Stimulated activated naive CD4-positive, alpha-beta T cell (primary cell): Measurements from ENCODE around the gene OSBPL5.
A peak's percentile ranks its signal among the peaks of the same experiment; 100 is the strongest.
"Not testable (repeated sequence)": the region's sequence is repeated elsewhere in the genome, so short reads cannot be mapped to it uniquely, and the experiment has no call there.

Experiments
- DNase-seq, 6 experiments: peaks; one replicate each; lab custom pipeline; 2025; lab: John Stamatoyannopoulos, UW

OSBPL5 gene

DNA sequence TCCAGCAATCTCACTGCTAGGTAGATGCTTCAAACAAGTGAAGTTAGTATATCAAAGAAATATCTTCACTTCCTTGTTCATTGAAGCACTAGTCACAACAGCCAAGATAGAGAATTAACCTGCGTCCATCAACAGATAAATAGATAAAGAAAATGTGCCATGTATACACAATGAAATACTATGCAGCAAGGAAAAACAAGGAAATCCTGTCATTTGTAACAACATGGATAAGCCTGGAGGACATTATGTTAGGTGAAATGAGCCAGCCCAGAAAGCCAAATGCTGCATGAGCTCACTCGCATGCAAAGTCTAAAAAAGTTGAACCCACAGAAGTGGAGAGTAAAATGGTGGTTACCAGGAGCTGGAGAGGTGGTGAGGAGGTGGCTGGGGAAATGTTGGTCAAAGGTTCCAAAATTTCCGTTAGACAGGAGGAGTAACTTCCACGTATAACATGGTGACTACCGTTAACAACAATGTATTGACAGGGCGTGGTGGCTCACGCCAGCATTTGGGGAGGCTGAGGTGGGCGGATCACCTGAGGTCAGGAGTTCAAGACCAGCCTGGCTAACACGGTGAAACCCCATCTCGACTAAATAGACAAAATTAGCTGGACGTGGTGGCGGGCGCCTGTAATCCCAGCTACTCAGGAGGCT, 84.3 kb downstream of the OSBPL5 start:
- DNase-seq = no peak

DNA sequence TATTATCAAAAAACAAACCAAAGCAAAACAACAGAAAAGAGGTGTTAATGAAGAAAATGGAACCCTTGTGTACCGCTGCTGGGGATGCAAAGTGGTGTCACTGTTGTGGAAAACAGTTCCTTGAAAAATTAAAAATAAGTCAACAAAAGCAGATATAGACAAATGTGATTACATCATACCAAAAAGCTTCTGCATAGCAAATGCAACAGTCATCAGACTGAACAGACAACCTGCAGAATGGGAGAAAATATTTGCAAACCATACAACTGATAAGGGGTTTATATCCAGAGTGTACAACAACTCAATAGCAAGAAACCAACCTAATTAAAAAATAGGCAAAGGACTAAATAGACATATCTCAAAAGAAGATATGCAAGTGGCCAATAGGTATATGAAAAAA, 85.0 kb downstream of the OSBPL5 start:
- DNase-seq = no peak

DNA sequence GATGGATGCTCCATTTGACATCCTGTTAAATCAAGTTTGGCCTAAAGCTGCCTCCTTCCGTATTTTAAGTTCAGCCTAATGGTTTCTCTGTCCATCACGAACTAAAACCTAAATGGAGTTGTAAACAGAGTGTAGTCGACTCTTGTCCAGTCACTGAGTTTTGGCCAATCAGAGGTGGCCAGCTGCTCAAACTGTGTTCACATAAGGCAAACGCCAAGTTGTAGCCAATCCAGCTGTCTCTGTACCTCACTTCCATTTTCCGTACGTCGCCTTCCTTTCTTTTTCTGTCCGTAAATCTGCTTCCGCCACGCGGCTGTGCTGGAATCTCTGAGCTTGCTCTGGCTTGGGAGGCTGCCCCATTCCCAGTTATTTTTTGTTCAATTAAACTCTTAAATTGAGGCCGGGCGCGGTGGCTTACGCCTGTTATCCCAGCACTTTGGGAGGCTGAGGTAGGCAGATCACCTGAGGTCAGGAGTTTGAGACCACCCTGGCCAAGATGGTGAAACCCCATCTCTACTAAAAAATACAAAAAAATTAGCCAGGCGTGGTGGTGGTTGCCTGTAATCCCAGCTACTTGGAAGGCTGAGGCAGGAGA, 87.2 kb downstream of the OSBPL5 start:
- DNase-seq = no peak

DNA sequence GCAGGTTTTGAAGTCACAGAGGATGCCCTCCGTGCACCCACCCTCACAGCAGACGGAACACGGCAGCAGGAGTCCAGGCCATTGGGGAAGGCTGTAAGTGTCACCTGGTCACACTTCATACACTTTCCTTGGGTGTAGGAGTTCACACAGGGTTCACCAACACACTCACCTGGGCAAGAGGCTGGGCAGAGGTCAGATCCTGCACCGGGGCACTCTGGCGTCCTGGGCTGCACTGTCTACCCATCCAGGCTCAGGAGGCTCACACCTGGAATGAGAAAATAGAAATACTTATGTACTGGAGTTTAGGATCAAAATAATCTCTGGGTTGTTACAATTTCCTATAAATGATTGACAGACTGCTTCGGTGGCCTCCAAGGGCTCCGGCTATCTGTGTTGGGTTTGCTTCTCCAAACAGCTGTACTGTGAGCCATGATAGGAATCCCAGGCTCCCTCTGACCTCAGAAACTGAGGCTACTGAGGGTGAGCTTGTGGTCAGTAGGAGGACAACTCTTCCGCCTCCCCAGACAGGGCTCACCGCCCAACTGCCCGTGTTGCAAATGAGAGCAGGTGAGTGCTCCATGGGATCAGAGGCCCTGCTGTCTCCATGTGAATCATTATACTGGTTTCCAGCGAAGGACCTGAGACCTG, 87.8 kb downstream of the OSBPL5 start:
- DNase-seq = no peak

DNA sequence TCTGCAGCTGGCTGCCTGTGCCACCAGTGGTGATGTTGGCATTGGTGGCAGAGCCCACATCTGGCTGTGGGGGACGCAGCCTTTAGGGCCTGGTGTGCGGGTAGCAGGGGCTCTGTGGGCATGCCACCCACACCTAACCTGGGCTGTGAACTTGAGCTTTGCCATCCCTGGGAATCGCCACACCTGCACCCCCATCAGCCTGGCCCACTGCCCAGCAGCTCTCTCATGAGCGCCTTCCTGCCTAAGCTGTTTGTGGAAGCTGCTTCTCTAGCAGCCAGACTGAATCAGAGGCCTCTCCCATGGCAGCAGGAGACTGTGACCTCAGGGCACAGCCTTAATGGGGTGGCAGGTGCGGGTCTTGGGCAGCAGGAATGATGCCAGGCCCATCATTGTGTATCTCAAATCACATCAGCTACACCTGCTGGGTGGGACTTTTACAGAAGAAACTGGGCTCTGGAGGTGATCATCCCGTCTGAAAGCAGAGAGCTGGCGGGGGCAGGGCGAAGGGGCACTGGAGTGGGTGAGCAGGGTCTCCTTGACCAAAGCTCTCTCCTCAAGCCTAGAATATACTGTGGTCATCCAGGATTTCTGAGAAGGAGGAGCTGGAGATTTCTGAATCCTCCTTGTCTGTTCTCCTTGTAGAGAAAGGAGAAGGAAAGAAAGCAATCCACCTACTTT, 90.1 kb downstream of the OSBPL5 start:
- no peak for DNase-seq

DNA sequence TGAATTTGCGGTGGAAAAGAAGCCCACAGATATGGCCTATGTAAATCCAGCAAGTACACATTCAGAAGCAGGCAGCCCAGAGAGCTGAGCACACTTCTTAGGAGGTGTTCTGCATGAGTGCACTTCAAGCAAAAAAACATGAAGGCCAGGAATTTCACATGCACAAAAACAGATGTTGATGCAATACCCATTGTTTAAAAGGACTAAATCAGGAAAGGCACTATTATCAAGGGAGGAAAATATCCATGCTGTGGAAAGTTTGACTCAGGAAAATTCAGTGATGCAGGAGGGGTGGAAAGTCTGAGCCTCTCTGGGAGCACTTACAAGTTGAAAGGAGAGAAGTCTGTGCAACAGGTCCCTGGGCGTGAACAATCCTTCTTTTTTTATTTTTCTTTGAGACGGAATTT, 92.1 kb downstream of the OSBPL5 start:
- DNase-seq = no peak

DNA sequence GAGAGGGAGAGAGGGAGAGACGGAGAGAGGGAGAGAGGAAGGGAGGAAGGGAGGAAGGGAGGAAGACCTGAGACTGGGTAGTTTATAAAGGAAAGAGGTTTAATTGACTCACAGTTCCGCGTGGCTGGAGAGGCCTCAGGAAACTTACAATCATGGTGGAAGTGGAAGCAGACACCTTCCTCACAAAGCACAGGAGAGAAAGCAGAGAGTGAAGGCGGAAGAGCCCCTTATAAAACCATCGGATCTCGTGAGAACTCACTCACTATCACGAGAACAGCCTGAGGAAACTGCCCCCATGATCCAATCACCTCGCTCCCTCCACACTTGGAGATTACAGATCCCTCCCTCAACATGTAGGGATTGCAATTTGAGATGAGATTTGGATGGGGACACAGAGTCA, 95.7 kb downstream of the OSBPL5 start:
- no peak for DNase-seq

DNA sequence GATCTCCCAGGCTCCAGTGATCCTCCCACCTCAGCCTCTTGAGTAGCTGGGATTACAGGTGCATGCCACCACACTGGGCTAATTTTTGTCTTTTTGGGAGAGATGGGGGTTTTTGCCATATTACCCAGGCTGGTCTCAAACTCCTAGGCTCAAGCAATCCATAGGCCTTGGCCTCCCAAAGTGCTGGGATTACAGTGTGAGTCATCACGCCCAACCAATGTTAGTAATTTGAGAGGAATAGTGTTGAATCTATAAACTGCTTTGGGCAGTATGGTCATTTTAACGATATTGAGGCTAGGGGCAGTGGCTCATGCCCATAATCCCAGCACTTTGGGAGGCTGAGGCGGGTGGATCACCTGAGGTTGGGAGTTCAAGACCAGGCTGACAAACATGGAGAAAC, 98.8 kb downstream of the OSBPL5 start:
- DNase-seq = not testable (repeated sequence)

DNA sequence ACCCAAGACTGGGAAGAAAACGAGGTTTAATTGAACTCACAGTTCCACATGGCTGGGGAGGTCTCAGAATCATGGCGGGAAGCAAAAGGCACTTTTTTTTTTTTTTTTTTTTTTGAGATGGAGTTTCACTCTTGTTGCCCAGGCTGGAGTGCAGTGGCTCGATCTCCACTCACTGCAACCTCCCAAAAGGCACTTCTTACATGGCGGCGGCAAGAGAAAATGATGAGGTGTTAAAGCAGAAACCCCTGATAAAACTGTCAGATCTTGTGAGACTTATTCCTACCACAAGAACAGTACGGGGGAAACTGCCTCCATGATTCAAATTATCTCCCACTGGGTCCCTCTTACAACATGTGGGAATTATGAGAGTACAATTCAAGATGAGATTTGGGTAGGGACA, 100.4 kb downstream of the OSBPL5 start:
- DNase-seq = not testable (repeated sequence)

DNA sequence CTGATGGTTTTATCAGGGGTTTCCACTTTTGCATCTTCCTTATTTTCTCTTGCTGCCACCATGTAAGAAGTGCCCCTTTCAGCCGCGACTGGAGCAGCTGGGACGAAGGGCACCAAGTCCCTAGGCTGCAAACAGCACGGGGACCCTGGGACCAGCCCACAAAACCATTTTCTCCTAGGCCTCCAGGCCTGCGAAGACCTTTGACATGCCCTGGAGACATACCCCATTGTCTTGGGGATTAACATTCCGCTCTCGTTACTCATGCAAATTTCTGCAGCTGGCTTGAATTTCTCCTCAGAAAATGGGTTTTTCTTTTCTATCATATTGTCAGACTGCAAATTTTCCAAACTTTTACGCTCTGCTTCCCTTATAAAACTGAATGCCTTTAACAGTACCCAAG, 101.2 kb downstream of the OSBPL5 start:
- not testable (repeated sequence) for DNase-seq

DNA sequence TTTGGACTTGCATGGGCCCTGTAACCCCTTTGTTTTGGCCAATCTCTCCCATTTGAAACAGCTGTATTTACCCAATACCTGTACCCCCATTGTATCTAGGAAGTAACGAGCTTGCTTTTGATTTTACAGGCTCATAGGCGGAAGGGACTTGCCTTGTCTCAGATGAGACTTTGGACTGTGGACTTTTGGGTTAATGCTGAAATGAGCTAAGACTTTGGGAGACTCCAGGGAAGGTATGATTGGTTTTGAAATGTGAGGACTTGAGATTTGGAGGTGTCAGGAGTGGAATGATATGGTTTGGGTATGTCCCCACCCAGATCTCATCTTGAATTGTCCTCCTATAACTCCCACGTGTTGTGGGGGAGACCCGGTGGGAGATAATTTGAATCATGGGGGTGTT, 101.7 kb downstream of the OSBPL5 start:
- not testable (repeated sequence) for DNase-seq

DNA sequence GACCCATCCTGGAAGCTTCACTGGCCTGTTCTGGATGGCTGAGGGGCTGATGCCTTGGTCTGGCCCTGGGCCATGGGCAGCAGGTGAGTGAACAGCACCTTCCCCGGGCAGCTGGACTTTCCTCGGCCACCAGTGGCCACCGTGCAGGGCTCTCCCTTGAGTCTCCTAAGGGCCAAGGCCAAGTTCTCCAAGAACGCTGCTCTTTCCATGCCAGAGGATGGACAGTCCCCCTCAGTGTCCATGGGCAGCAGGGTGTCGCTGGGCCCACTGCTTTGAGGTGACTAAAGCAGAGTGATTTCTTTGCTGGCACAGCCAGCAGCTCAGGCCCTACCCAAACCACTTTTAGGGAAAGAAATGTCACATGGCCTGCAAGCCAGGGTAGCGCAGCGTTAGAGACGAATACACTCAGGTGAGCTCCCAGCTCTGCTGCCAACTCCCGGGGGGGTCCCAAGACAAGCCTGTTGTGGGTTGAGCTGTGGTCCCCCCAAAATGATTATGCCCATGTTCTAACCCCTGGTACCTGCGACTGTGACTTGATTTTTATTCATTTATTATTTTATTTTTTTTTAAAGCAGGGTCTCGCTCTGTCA, 104.6 kb downstream of the OSBPL5 start:
- DNase-seq = no peak

DNA sequence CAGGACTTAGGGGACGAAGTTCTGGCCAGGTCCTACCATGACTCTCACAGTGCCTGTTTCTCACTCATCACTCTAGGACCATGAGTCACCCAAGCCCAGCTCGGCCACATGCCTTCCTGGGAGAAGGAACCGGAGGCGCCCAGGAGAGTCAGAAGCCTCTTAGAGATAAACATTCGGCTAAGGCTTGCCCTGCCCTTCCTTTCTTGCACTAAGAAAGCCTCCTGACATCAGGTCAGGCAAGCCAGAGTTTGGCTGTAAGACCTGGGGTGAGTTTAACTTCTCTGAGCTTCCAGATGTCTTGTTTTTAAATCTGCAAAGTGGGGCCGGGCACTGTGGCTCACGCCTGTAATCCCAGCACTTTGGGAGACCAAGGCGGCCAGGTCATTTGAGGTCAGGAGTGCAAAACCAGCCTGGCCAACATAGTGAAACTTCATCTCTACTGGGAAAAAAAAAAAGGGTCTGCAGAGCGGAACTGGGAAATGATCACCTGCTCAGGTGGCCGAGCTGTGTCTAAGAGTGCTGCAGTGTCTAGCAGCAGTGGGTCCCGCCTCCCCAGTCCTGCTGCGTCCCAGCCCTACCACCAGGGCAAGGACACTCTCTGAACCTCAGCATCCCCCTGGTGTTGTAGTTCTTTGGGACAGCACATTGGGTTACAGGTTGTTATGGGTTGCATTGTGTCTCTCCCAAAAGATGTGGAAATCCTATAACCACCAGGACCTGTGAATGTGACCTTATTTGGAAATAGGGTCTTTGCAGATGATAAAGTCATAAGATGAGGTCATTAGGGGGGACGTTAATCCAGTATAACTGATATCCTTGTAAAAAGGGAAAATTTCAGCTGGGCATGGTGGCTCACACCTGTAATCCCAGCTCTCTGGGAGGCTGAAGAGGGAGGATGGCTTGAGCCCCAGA, 106.1 kb downstream of the OSBPL5 start:
- DNase-seq = no peak

DNA sequence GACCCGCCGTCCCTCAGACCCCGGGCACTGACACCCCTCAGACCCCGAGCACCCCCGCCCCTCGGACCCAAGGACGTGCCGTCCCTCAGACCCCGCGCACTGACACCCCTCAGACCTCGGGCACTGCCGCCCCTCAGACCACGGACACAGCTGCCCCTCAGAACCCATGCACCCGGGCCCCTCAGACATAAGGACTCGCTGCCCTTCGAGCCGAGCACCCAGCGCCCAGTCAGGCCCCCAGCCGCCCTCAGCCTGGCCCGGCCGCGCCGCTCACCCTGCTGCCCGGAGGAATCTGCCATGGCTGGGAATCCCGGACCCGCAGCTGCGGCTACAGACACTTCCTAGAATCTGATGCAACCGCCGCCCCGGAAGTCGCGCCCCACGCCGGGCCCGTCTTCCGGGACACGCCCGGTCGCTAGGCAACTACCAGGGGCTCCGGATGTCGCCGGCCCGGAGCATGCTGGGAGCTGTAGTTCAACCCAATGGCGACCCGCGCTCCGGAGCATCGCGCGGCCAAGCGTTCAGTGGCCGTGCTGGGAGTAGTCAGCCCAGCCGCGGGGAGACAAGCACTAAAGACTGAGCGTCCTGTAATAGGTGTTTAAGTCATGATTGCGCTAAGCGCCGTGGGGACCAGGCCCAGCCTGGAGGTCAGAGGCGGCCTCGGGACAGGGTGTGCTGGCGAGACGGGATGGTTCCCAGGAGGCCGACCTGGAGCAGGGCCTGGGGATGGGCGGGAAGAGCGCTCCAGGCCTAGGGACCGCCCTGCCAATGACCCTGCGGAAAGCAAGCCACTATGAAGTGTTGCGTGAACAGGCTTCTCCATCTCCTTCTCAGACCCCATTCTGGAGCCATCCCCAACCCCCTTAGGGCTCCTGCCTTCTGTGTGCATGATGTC, 107.8 kb downstream of the OSBPL5 start, which contains the start of gene CARS1:
CARS1 (minus strand) TSS at position 355 of the 895 bp plus-strand sequence; CDS start at position 299, 56 bp downstream.
- peak; percentile 79 to 91 (median 87) for DNase-seq

DNA sequence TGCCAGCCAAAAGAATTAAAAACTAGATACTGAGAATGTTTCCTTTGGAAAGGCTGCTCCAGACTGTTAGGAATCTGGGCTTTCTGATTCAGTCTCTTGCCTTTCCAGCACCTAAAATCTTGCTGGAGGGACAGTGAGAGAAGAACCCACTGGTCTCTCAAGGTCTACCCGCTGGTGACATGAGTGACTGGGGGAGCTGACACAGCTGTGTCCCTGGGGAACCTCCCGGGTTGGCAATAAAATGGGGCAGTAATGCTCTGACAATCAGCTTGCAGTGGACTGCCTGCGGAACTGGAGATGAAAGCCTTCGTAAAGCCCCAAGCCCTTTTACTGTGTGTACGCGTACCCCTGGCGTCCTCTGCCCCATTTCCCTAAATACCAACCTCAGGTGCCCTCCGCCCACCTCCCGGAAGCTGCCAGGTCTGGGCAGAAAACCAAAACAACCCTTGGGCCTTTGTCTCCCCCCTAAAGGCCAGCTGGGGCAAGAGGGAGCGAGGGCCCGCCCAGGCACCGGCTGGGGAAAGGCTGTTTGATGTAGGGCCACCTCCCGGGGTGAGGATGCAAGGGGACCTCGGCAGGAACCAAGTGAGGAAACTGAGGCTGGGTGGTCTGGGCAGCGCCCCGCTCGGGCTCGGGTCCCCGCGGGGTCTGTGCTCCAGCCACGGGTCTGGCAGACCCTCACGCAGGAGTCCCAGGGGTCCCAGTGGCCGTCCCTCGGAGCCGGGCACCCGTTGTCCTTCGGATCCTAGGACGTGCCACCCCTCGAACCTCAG, 108.6 kb downstream of the OSBPL5 start:
- DNase-seq = peak in 1 of 6 experiments; percentile 9

DNA sequence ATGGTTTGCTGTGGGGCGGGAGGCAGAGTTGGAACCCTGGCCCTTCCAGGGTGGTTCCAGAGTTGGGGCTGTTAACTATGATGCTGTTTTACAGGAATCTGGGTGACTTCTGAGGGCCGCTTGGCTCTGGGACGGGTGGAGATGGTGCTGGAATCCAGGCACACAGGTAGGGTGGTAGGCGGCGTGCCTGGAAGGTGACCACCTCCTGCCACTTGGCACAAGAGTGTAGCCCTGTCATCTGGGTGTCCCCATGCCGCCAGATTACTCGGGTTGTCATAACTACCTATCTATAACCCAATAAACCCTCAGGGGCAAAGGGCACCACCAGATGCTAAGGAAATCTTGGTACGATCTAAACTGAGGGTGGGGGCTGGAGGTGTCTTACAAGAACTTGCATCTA, 109.2 kb downstream of the OSBPL5 start:
- no peak for DNase-seq

DNA sequence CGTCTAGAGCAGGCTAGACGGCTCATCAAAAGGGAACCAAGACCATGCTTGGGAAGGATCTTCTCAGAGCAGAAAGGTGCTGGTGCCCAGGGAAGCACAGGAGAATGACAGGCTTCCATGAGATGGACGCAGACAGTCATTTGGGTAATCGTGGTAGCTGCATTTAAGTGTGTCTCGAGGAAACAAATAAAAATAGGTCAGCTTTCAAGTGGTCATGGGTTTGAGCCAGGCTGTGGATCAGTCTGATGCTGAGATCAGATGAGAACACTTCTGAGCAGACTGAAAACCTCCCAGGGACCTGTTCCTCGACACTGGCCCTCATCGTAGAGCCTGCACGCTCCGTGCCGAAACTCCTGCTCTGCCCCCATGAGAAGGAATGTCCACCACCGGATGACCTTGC, 112.5 kb downstream of the OSBPL5 start:
- no peak for DNase-seq

DNA sequence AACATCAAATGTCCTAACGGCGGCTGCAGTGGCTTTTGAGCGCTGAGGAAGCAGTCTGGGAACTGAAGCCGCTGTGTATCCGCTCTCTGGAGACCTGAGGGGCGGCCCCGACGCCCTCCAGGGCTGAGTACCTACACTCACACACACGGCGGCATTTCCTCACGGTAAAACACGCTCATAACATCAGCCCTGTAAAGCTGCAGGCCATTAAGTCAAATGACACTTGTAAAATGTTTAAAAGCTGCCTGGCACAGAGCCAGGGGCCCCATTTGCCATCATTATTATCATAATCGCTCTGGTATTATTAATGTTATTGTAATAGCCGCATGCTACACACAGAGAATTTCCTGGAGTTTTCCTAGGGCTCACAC, 113.0 kb downstream of the OSBPL5 start:
- DNase-seq = no peak
